ENCODE results near the gene ARMC2.

ARMC2 gene

GRCh38 chr6:109023356-109023925 is 175.2 kb downstream of the ARMC2 start:
- no peak for DNase-seq (ENCODE audit: low read depth)

Data from activated gamma-delta T cell treated with anti-CD3 and anti-CD28 coated beads, Interleukin-2, amount 50 U/mL, for 16 hours (primary cell).